ENCODE measurements around the gene TSHZ2. TPM values are rescaled to one million over a fixed set of nuclear protein-coding genes. Genes with fewer than 3 reads are reported as not detected.

TSHZ2 gene
- total and polyA plus RNA-seq, 4 donors = 0.93 to 8.8 (median 3.8) TPM

- peak; percentile 77 to 91 (median 90) for DNase-seq
- Histone ChIP-seq H3K9me3 (ENCODE audit: control insufficient read depth in 4 of 4, insufficient read depth in 3 of 4, low read length in 3 of 4) (no peaks in the 10 kb centered on the region), H3K36me3 (ENCODE audit: control insufficient read depth in 4 of 4, insufficient read depth in 4 of 4, low read length in 4 of 4) (no peaks in the 10 kb centered on the region), H3K9ac (ENCODE audit: insufficient read depth in 1 of 2, low read length in 2 of 2) (no peak overlapping the region), H3K4me1 (ENCODE audit: control insufficient read depth in 5 of 5, insufficient read depth in 5 of 5, low read length in 5 of 5) (peaks cover 0 to 35% (median 0%) of the 10 kb centered on the region in 5 donors), H3K4me3 (no peak overlapping the region), H3K27me3 (ENCODE audit: control insufficient read depth in 3 of 3, insufficient read depth in 3 of 3, low read length in 2 of 3) (no peaks in the 10 kb centered on the region), H3K27ac (ENCODE audit: low read depth in 1 of 2, low read length in 1 of 2) (no peak overlapping the region)
- WGBS, 2 donors = 58 to 62% methylated on average over 11 of the region's 11 CpGs
- no peak for ATAC-seq (ENCODE audit: insufficient read depth, low FRiP score)
- TF ChIP-seq CTCF (IDR thresholded peaks at IDR 0.05; ENCODE audit: control extremely low read depth, extremely low read depth) = no peak
Measured at GRCh38 chr20:53141201-53142050, 169.3 kb downstream of the TSHZ2 start.

- H3K9ac ChIP-seq (ENCODE audit: insufficient read depth in 1 of 2, low read length in 2 of 2) = no peak overlapping the region
- peak; percentile 30 to 81 (median 60) for DNase-seq
- TF ChIP-seq CTCF (IDR thresholded peaks at IDR 0.05; ENCODE audit: control extremely low read depth, extremely low read depth) = no peak
- ATAC-seq (ENCODE audit: insufficient read depth, low FRiP score) = no peak
- H3K27ac ChIP-seq (ENCODE audit: low read depth in 1 of 2, low read length in 1 of 2) = no peak overlapping the region
- no peak overlapping the region for H3K4me3 ChIP-seq
- H3K9me3 ChIP-seq (ENCODE audit: control insufficient read depth in 4 of 4, insufficient read depth in 3 of 4, low read length in 3 of 4) = no peaks in the 10 kb centered on the region
- peaks cover 0 to 27% (median 0%) of the 10 kb centered on the region in 5 donors for H3K4me1 ChIP-seq (ENCODE audit: control insufficient read depth in 5 of 5, insufficient read depth in 5 of 5, low read length in 5 of 5)
- no peaks in the 10 kb centered on the region for H3K36me3 ChIP-seq (ENCODE audit: control insufficient read depth in 4 of 4, insufficient read depth in 4 of 4, low read length in 4 of 4)
- H3K27me3 ChIP-seq (ENCODE audit: control insufficient read depth in 3 of 3, insufficient read depth in 3 of 3, low read length in 2 of 3) = no peaks in the 10 kb centered on the region
- 74 to 81% methylated on average over 13 of the region's 13 CpGs for WGBS, 2 donors
Measured at GRCh38 chr20:53142225-53143127, 170.3 kb downstream of the TSHZ2 start.

GRCh38 chr20:53146201-53146891 is 174.2 kb downstream of the TSHZ2 start:
- DNase-seq (no peak), ATAC-seq (ENCODE audit: insufficient read depth, low FRiP score) (no peak)
- no peak overlapping the region for H3K4me3 ChIP-seq
- WGBS, 2 donors = 87 to 93% methylated on average over 10 of the region's 10 CpGs
- TF ChIP-seq CTCF (IDR thresholded peaks at IDR 0.05; ENCODE audit: control extremely low read depth, extremely low read depth) = no peak
- no peaks in the 10 kb centered on the region for H3K36me3 ChIP-seq (ENCODE audit: control insufficient read depth in 4 of 4, insufficient read depth in 4 of 4, low read length in 4 of 4)
- no peak overlapping the region for H3K27ac ChIP-seq (ENCODE audit: low read depth in 1 of 2, low read length in 1 of 2)
- H3K9ac ChIP-seq (ENCODE audit: insufficient read depth in 1 of 2, low read length in 2 of 2) = no peak overlapping the region
- peaks cover 0 to 36% (median 12%) of the 10 kb centered on the region in 5 donors for H3K4me1 ChIP-seq (ENCODE audit: control insufficient read depth in 5 of 5, insufficient read depth in 5 of 5, low read length in 5 of 5)
- no peaks in the 10 kb centered on the region for H3K9me3 ChIP-seq (ENCODE audit: control insufficient read depth in 4 of 4, insufficient read depth in 3 of 4, low read length in 3 of 4)
- H3K27me3 ChIP-seq (ENCODE audit: control insufficient read depth in 3 of 3, insufficient read depth in 3 of 3, low read length in 2 of 3) = no peaks in the 10 kb centered on the region
